GM21367 (cell line): ENCODE measurements around the gene BBIP1.
A peak's percentile ranks its signal among the peaks of the same experiment; 100 is the strongest.

Source experiments
- ATAC-seq: cut with Tn5 transposase; IDR thresholded peaks from one replicate; pipeline ENCODE4 v1.9.1; 2021; ENCODE audit not compliant: unreplicated experiment

The BBIP1 gene

DNA sequence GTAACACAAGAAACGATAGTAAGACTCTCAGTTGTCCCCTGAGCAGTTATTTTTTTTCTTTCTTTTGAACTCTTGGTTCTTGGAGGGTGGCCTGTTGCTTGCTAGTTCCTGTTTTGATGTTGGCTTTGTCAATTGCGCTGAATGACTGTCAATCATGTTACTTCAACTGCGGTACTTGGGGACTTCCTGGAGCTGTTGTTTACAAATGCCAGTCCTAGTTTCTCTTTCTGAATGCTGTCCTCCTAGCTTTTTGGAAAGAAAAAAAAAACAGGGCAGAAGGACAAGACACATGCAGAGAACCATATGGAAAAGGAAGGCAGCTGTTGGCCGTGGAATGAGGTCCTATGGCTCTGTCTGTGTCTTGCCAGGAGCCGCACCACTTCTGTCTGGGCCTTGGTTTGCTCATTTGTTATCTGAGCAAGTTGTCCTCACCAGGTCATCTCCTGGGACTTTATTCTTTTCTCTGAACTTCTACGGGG is 54.3 kb downstream of the BBIP1 start:
- peak; percentile 45 for ATAC-seq

GRCh38 chr10:110863956-110864355 is 55.0 kb downstream of the BBIP1 start:
- no peak for ATAC-seq

- ATAC-seq = no peak
Measured at GRCh38 chr10:110863361-110863760, 55.6 kb downstream of the BBIP1 start.

GRCh38 chr10:110862961-110863360 is 56.0 kb downstream of the BBIP1 start:
- no peak for ATAC-seq

- no peak for ATAC-seq
Measured at GRCh38 chr10:110861930-110862649, 56.9 kb downstream of the BBIP1 start.

DNA sequence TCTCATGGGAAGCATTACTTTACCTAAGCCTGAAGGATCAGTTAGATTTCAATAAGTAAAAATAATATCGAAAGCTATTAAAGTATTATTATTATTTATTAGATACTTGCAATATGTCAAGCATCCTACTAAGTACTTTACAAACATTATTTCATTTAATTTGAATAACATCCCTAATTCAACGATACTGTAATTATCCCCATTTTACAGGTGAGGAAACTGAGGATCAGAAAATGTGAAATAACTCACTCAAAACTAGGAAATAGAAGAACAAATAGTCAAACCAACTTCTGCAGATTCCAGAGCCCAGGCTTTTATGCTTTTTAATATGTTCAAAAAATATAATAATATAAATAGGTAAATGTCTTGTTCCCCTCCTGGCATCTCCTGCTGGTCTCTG is 57.5 kb downstream of the BBIP1 start:
- ATAC-seq = no peak

- peak; percentile 46 for ATAC-seq
Measured at GRCh38 chr10:110860576-110861241, 58.3 kb downstream of the BBIP1 start.

DNA sequence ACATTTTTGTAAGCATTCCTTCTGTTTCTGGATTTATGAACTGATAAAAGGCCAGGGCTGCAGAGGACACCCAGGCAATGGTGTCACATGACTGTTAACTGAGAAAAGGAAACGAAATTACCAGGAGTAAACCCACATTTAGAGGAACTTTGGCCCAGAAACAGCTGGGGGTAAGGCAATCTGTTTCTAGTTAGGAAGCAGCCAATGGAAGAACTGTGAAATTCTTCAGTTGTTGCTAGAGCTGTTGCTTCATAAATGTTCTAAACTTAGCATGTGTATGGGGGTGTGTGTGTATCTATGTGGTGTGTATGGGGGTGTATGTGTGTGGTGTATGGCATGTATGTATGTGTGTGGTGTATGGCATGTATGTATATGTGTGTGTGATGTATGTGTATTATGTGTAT is 59.0 kb downstream of the BBIP1 start:
- ATAC-seq = no peak

DNA sequence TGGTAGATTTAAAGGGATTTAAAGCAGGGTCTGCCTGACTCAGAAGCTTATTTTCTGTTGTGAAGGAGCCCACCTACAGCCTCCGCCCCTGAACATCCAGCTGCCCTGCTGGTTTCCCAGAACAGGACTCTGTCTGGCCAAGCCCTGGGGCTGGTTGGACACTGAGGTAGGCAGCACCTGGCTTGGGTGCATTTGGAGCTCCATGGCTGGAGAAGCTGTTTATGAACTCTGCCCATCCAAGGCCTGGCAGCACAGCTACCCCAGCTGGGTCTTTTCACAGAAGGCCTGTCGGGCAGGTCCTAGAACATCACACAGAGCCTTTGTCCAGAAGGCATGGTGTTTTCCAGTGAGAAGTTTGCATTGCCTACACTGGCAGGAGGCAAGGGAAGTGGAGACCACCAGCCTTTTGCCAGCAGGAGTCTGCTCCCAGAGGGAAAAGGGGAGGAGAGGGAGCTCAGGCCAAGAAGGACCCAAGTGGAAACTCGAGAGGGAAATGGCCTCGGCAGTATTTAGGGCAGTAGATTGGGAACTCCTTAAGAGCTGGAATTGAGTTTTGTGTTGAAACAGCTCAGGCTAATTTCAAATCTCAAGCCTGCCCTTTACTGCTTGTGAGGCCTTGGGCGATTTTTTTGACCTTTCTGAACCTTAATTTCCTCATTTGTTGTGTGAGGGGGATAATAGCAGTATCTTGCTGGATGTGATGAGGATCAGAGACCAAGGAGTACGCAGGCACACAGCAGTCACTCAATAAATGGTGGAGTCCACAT is 59.6 kb downstream of the BBIP1 start:
- ATAC-seq = no peak

DNA sequence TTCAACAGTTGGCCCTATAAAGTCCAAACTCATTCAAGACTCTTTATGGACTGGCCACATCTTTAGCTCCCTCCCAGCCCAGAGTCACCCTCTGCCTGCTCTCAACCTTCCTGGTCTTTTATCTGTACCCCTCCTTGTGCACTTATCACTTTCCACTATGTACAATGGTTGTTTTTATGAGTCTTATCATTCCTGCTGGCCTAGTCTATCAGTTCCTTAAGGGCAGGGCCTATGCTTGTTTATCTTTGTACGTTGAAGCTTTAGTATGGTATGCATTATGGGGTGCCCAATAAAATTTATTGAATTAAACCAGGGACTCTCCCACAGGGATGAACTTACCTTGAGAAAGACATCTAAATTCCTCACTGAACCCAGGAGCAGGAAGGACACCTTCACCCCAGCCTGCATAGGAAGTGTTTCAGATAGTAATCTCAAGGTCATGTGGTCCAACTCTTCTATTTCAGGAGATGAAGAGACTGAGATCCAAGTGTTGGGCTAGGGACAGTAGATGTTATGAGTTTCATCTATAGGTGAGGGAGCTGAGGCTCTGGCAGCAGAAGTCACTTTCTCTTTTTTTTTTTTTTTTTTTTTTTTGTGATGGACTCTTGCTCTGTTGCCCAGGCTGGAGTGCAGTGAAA is 60.6 kb downstream of the BBIP1 start:
- no peak for ATAC-seq

GRCh38 chr10:110857265-110858171 is 61.5 kb downstream of the BBIP1 start:
- peak; percentile 35 for ATAC-seq

- no peak for ATAC-seq
Measured at GRCh38 chr10:110853921-110854605, 64.9 kb downstream of the BBIP1 start.

DNA sequence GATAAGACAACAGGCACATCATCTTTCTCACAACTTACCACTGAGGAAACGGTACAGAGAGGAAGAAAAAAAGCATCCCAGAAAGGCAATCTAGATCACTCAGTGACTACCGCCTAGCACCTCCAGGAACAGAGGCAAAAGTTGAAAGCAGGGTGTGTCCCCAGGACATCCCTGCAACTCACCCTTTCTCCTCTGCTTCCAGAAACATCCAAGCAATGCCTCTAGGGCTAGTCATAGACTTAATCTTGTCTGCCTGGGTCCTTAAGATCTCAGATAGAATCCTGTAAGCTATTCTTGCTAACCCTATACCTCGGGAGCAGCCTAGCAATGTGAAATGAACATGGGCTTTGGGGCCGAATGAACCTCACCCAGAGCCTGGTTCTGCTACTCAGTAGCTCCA is 66.0 kb downstream of the BBIP1 start:
- no peak for ATAC-seq

DNA sequence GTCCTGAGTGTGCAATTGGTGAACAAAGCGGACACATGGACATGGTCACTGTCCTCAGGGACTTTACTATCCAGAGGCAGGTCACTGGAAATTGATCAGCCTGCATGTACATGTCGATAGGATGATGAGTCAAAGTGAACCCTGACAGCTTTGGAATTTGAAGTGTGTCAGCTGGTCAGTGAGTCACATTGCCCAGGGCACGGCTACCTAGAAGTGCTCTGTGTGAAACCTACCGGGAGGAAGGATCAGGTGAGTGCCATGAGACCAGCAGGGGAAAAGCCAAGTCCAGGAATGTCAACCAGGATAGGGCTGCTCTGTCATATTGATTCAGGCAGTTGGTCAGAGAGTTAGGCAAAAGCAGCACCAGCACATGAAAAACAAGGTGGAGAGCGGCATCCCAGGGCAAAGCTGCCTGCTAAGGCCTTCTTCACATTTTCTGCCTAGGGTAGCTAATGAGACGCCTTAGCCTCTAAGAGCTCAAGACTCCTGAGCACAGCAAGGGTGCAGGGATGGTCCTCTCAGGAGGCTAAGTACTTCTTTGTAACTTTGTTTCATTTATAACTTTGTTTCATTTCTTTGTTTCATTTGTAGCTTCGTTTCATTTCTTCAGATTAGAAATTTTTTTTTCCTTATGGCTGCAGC is 66.6 kb downstream of the BBIP1 start:
- no peak for ATAC-seq

DNA sequence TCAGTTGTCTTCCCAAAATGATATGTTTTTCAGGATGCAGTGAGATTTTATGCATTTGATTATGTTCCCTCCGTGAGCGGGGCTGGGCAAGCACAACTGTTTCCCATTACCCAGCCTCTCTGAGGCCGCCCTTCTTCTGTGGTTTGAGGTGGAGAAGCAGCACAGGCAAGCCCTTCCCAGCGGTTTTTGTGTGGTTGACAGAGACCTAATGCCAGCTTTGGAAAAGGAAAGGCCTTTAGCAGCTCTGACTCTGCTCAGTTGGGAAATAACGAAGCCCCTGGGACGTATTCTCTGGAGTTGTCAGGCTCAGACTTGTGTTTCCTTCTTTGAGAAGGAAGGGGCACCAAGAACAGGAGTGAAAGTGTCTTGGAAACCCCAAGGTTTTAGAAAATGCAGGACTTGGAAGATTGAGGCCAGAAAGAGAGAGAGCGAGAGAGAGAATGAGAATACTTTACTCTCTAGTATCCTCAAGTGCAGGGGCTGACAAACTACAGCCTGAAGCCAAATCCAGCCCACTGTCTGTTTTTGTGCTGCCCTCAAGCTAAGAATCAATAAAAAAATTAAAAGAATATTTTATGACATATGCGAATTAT is 67.9 kb downstream of the BBIP1 start:
- ATAC-seq = no peak

DNA sequence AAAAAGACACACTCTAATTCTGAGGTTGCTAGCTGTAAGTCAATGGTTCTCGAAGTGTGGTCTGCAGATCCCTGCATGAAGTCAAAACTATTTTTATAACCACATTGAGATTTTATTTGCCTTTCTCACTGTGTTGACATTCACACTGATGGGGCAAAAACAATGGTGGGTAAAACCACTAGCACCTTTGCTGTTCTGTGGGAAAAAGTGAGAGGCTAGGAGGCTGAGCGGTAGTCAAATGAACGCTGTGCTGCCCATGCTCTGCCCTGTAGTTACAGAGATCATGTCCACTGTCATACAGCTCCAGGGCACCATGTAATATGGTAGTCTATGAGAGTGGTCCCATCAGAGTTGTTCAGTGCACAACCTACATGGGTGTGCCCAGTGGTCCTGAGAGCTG is 68.9 kb downstream of the BBIP1 start:
- ATAC-seq = no peak
